K562 (cell line): Measurements from ENCODE around the gene HSPH1. TPM values are rescaled to one million over a fixed set of nuclear protein-coding genes. Genes with fewer than 3 reads are reported as not detected.
A peak's percentile ranks its signal among the peaks of the same experiment; 100 is the strongest.

ENCODE experiments used
- CEBPG ChIP-seq, 3 experiments: fragments of 200-800 bp in 1 of 3; sonication (Bioruptor generic) in 1 of 3; sonication (generic) in 1 of 3; formaldehyde crosslinking in 1 of 3; IDR thresholded peaks in 2 of 3; conservative IDR thresholded peaks in 1 of 3; 2 replicates each; pipeline versions ENCODE4 v1.6.1 to v1.8.0; 2016 to 2022; ENCODE audit warnings: missing compliant biosample characterization in 2 of 3, missing genetic modification characterization in 2 of 3, mild to moderate bottlenecking in 1 of 3, missing genetic modification reagents in 1 of 3
- CREM ChIP-seq: IDR thresholded peaks from 2 replicates; pipeline ENCODE4 v1.6.1; 2014; ENCODE audit warnings: antibody characterized with exemption, low read depth
- ESRRA ChIP-seq: fragments of 450-650 bp; IDR thresholded peaks from 2 replicates; pipeline ENCODE4 v1.6.1; 2014; ENCODE audit warnings: low read depth, mild to moderate bottlenecking, moderate library complexity, borderline replicate concordance
- ESRRB ChIP-seq: fragments of 250-450 bp; sonication (Bioruptor Pico); IDR thresholded peaks from 2 replicates; pipeline ENCODE4 v1.5.0; 2020; ENCODE audit warnings: mild to moderate bottlenecking, moderate library complexity, borderline replicate concordance
- GATA2 ChIP-seq: sonication (generic); formaldehyde crosslinking; IDR thresholded peaks from 2 replicates; pipeline ENCODE4 v1.4.0; 2020; ENCODE audit warnings: mild to moderate bottlenecking, missing genetic modification reagents
- JUN ChIP-seq, 2 experiments: sonication (generic) in 1 of 2; formaldehyde crosslinking in 1 of 2; IDR thresholded peaks; 2 replicates each; pipeline versions ENCODE4 v1.6.1 to v1.8.0; 2012 to 2022; ENCODE audit warnings: borderline replicate concordance in 2 of 2, mild to moderate bottlenecking in 2 of 2, improper control_type of control experiment in 1 of 2, low read depth in 1 of 2, low read length in 1 of 2, missing genetic modification reagents in 1 of 2
- MAZ ChIP-seq, 2 experiments: fragments of 450-650 bp in 1 of 2; sonication (generic) in 1 of 2; formaldehyde crosslinking; IDR thresholded peaks in 1 of 2; conservative IDR thresholded peaks in 1 of 2; 2 replicates each; pipeline versions ENCODE4 v1.4.0 to v1.5.0; 2020; ENCODE audit warnings: mild to moderate bottlenecking in 1 of 2, missing genetic modification reagents in 1 of 2
- NR1H2 ChIP-seq: sonication (generic); formaldehyde crosslinking; IDR thresholded peaks from 2 replicates; pipeline ENCODE4 v1.4.0; 2020; ENCODE audit warnings: mild to moderate bottlenecking, missing genetic modification reagents
- RBM22 ChIP-seq: fragments of 200-400 bp; formaldehyde crosslinking; IDR thresholded peaks from 2 replicates; pipeline ENCODE4 v1.6.1; 2018; ENCODE audit warnings: low read length, low read depth; ENCODE audit not compliant: poor library complexity, severe bottlenecking
- SETDB1 ChIP-seq: IDR thresholded peaks from one replicate; pipeline ENCODE4 v1.6.1; 2012; ENCODE audit warnings: low read length, control low read depth, inconsistent platforms
- SMC3 ChIP-seq: conservative IDR thresholded peaks from 2 replicates; pipeline ENCODE4 v1.6.1; 2011; ENCODE audit warnings: low read depth, low read length, improper control_type of control experiment; ENCODE audit not compliant: insufficient read depth
- ZKSCAN8 ChIP-seq: fragments of 200-800 bp; sonication (Bioruptor generic); IDR thresholded peaks from 2 replicates; pipeline ENCODE4 v1.6.1; 2016; ENCODE audit warnings: missing genetic modification characterization, missing compliant biosample characterization
- polyA plus RNA-seq, 8 experiments: library from polyadenylated mRNA; depleted of rRNA in 4 of 8; stranded (reverse) in 5 of 8; unstranded in 3 of 8; fragments of >200 nt; fragmentation: Nextera tagmentation in 2 of 8; fragmentation: Illumina TruSeq in 1 of 8; extraction: Ambion mirVana in 2 of 8; extraction: Trizol in 1 of 8; gene quantifications; 2 replicates each; pipeline versions ENCODE4 v1.2.1 to v1.2.3, GENCODE V29; 2011 to 2014; ENCODE audit warnings: inconsistent platforms in 1 of 8, missing spikeins in 1 of 8
- total RNA-seq, 7 experiments: library from RNA; depleted of rRNA in 6 of 7; stranded (reverse); fragments of >200 nt in 6 of 7; fragmentation: Illumina TruSeq in 2 of 7; extraction: Trizol in 2 of 7; gene quantifications; 2 replicates each; pipeline versions ENCODE4 v1.2.1 to v1.2.3, GENCODE V29; 2011 to 2021; ENCODE audit warnings: low replicate concordance in 1 of 7
- TF ChIP-seq, protein P1 (sequence below): fragments of 450-650 bp; formaldehyde crosslinking; IDR thresholded peaks from 2 replicates; pipeline ENCODE4 v1.4.0; 2020; ENCODE audit warnings: mild to moderate bottlenecking, moderate library complexity
- TF ChIP-seq, protein P2 (sequence below), 2 experiments: IDR thresholded peaks; 2 replicates each; pipeline ENCODE4 v1.6.1; 2012; ENCODE audit warnings: improper control_type of control experiment in 2 of 2, low read depth in 2 of 2, low read length in 2 of 2, borderline replicate concordance in 1 of 2
- TF ChIP-seq, protein P3 (sequence below): sonication (generic); formaldehyde crosslinking; IDR thresholded peaks from 2 replicates; pipeline ENCODE4 v1.8.0; 2022; ENCODE audit warnings: mild to moderate bottlenecking, missing genetic modification reagents
- TF ChIP-seq, protein P4 (sequence below): sonication (generic); formaldehyde crosslinking; IDR thresholded peaks from 2 replicates; pipeline ENCODE4 v1.8.0; 2023; ENCODE audit warnings: mild to moderate bottlenecking, missing genetic modification reagents
- TF ChIP-seq, protein P5 (sequence below): fragments of 450-650 bp; IDR thresholded peaks from 2 replicates; pipeline ENCODE4 v1.6.1; 2016; ENCODE audit warnings: low read depth, mild to moderate bottlenecking, moderate library complexity

HSPH1 gene
- total and polyA plus RNA-seq, 9 of the 15 experiments (the other 6 are each of a cell fraction or from before 2014, with no cell fraction given): 34.6 to 104 (median 64.7) TPM

DNA sequence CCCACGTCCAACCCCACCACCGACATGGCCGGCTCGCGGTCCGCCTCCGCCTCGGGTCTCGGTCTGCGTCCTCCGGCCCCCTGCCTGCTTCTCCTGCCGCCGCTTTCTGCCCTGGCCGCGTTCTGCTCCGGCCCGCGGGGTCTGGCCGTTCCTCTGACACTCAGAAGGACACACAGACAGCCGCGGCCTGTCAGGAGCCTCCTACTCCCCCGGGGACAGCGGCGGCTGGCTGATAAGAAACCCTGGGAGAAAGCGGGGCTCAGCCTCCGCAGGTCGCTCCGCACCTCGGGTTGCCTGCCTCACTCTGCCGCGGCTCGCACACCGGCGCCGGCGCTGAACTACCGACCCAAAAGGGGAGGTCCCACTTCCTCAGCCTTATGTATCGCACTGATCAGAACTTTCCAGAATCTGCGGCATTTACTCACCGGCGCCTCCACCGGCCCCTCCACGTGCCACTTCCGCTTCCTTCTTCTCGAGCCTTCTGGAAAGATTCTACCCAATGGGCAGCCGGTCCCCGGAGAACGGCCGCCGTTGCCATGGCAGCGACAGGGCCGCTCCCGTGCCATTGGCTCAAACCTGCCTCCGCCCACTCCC lies at the start of gene HSPH1 (continued):
- TF ChIP-seq CEBPG (CRISPR knock-in tag; IDR thresholded peaks at IDR 0.05) (no peak), CEBPG (tag; conservative IDR thresholded peaks at IDR 0.05 in 1 of 2, IDR thresholded peaks at IDR 0.05 in 1 of 2) (no peak), CREM (no peak; the same call in 1 of the 2 replicates), SETDB1 (no peak), ESRRA (no peak), ESRRB (no peak), GATA2 (CRISPR knock-in tag) (no peak), NR1H2 (CRISPR knock-in tag) (no peak), MAZ (CRISPR knock-in tag; conservative IDR thresholded peaks at IDR 0.05 in 1 of 2, IDR thresholded peaks at IDR 0.05 in 1 of 2) (peak in 1 of 2 experiments; percentile 30; a peak in 2 of 4 replicates), RBM22 (no peak), SMC3 (no peak), ZKSCAN8 (CRISPR knock-in tag) (no peak), JUN (IDR thresholded peaks at IDR 0.05; ENCODE audit: borderline replicate concordance, low read depth, low read length) (no peak), JUN (CRISPR knock-in tag; IDR thresholded peaks at IDR 0.05; ENCODE audit: borderline replicate concordance) (no peak)
- TF ChIP-seq, protein P1, sequence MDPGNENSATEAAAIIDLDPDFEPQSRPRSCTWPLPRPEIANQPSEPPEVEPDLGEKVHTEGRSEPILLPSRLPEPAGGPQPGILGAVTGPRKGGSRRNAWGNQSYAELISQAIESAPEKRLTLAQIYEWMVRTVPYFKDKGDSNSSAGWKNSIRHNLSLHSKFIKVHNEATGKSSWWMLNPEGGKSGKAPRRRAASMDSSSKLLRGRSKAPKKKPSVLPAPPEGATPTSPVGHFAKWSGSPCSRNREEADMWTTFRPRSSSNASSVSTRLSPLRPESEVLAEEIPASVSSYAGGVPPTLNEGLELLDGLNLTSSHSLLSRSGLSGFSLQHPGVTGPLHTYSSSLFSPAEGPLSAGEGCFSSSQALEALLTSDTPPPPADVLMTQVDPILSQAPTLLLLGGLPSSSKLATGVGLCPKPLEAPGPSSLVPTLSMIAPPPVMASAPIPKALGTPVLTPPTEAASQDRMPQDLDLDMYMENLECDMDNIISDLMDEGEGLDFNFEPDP (CRISPR knock-in tag): no peak
- TF ChIP-seq, protein P2, sequence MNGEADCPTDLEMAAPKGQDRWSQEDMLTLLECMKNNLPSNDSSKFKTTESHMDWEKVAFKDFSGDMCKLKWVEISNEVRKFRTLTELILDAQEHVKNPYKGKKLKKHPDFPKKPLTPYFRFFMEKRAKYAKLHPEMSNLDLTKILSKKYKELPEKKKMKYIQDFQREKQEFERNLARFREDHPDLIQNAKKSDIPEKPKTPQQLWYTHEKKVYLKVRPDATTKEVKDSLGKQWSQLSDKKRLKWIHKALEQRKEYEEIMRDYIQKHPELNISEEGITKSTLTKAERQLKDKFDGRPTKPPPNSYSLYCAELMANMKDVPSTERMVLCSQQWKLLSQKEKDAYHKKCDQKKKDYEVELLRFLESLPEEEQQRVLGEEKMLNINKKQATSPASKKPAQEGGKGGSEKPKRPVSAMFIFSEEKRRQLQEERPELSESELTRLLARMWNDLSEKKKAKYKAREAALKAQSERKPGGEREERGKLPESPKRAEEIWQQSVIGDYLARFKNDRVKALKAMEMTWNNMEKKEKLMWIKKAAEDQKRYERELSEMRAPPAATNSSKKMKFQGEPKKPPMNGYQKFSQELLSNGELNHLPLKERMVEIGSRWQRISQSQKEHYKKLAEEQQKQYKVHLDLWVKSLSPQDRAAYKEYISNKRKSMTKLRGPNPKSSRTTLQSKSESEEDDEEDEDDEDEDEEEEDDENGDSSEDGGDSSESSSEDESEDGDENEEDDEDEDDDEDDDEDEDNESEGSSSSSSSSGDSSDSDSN (IDR thresholded peaks at IDR 0.05; ENCODE audit: borderline replicate concordance in 1 of 2, low read depth in 2 of 2, low read length in 2 of 2): peak; percentile 85 to 89; a peak in 2 of 4 replicates
- TF ChIP-seq, protein P3, sequence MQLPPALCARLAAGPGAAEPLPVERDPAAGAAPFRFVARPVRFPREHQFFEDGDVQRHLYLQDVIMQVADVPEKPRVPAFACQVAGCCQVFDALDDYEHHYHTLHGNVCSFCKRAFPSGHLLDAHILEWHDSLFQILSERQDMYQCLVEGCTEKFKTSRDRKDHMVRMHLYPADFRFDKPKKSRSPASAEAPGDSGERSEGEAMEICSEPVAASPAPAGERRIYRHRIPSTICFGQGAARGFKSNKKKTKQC (CRISPR knock-in tag): peak; percentile 48; the same call in 1 of the 2 replicates
- TF ChIP-seq, protein P4, sequence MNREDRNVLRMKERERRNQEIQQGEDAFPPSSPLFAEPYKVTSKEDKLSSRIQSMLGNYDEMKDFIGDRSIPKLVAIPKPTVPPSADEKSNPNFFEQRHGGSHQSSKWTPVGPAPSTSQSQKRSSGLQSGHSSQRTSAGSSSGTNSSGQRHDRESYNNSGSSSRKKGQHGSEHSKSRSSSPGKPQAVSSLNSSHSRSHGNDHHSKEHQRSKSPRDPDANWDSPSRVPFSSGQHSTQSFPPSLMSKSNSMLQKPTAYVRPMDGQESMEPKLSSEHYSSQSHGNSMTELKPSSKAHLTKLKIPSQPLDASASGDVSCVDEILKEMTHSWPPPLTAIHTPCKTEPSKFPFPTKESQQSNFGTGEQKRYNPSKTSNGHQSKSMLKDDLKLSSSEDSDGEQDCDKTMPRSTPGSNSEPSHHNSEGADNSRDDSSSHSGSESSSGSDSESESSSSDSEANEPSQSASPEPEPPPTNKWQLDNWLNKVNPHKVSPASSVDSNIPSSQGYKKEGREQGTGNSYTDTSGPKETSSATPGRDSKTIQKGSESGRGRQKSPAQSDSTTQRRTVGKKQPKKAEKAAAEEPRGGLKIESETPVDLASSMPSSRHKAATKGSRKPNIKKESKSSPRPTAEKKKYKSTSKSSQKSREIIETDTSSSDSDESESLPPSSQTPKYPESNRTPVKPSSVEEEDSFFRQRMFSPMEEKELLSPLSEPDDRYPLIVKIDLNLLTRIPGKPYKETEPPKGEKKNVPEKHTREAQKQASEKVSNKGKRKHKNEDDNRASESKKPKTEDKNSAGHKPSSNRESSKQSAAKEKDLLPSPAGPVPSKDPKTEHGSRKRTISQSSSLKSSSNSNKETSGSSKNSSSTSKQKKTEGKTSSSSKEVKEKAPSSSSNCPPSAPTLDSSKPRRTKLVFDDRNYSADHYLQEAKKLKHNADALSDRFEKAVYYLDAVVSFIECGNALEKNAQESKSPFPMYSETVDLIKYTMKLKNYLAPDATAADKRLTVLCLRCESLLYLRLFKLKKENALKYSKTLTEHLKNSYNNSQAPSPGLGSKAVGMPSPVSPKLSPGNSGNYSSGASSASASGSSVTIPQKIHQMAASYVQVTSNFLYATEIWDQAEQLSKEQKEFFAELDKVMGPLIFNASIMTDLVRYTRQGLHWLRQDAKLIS: no peak
- TF ChIP-seq, protein P5, sequence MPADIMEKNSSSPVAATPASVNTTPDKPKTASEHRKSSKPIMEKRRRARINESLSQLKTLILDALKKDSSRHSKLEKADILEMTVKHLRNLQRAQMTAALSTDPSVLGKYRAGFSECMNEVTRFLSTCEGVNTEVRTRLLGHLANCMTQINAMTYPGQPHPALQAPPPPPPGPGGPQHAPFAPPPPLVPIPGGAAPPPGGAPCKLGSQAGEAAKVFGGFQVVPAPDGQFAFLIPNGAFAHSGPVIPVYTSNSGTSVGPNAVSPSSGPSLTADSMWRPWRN: no peak
